ENCODE results near the gene ALOX5.

The ALOX5 gene

DNA sequence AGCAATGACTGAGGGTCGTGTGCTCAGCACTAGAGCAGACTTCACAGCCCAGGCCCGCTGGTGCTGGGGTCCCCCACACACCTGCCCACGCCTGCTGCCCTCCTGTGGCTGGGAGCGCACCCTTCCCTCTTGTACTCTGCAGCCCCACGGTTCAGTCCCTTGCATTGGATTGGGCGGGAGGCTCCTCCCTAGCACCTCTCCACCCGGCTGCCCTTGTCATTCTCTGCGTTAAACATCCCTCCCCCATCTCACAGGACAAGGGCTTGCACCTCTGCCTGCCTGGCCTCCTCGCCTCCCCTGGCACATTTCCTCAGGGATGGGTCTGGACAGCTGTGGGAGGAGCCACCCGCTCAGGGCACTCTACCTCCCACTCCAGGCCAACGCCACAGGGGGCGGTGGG is 68.6 kb downstream of the ALOX5 start:
- Mint-ChIP-seq H3K4me3 (no peak overlapping the region), H3K4me1 (peaks cover 11% of the 10 kb centered on the region), H3K27me3 (no peaks in the 10 kb centered on the region), H3K27ac (no peak overlapping the region), H3K36me3 (peaks cover 25% of the 10 kb centered on the region), H3K9me3 (no peaks in the 10 kb centered on the region)
- peak; percentile 12 for ATAC-seq (ENCODE audit: low read depth)
- no peak for DNase-seq (ENCODE audit: low spot score in 2 of 2)

DNA sequence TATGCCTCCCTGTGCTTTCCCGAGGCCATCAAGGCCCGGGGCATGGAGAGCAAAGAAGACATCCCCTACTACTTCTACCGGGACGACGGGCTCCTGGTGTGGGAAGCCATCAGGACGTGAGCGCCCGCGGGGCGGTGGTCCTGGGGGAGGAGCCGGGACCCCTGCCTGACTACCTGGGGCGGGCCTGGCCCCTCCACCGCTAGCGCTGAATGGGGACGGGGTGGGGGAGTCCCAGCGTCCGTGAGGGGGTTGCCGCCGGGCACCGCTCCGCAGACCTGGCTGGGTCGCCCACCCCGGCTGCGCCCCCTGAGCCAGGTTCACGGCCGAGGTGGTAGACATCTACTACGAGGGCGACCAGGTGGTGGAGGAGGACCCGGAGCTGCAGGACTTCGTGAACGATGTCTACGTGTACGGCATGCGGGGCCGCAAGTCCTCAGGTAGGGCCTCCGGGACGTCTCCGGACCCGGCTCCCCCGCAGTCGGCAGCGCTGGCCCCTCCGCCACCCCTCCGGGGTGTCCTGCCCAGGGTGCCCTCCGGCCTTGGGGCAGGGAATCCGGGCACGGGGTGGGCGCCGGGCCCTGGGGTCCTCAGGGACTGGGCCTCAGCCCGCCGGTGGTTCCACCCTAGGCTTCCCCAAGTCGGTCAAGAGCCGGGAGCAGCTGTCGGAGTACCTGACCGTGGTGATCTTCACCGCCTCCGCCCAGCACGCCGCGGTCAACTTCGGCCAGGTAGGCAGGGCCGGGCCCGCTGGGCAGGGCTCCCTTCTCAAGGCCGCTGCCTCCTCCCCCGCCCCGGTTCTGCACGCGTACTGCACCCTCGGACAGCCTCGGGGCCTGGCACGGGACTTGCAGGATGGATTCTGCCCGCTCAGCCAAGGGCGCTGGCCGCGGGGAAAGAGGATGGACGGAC is 69.3 kb downstream of the ALOX5 start:
- H3K36me3 Mint-ChIP-seq = peaks cover 22% of the 10 kb centered on the region
- no peak for ATAC-seq (ENCODE audit: low read depth)

DNA sequence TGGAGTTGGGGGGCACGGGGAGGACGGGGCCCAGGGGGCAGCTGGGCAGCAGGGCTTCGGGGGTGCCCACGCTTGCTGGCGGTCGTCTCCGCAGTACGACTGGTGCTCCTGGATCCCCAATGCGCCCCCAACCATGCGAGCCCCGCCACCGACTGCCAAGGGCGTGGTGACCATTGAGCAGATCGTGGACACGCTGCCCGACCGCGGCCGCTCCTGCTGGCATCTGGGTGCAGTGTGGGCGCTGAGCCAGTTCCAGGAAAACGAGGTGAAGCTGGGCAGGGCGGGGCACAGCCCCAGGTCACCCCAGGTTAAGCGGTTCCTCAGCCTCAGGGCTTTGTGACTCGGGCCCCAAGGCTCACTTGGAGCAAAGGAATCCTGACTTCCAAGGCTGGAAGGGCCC is 70.0 kb downstream of the ALOX5 start:
- ATAC-seq (ENCODE audit: low read depth) (no peak), DNase-seq (ENCODE audit: low spot score in 2 of 2) (no peak)
- Mint-ChIP-seq H3K4me3 (no peak overlapping the region), H3K4me1 (peaks cover 10% of the 10 kb centered on the region), H3K9me3 (no peaks in the 10 kb centered on the region), H3K27me3 (no peaks in the 10 kb centered on the region), H3K27ac (no peak overlapping the region), H3K36me3 (peaks cover 20% of the 10 kb centered on the region)

More for the DNA sequence above, 69.3 kb downstream of the ALOX5 start:
- H3K27me3 Mint-ChIP-seq = no peaks in the 10 kb centered on the region
- no peak overlapping the region for H3K27ac Mint-ChIP-seq
- H3K4me1 Mint-ChIP-seq = peaks cover 10% of the 10 kb centered on the region
- no peak for DNase-seq (ENCODE audit: low spot score in 2 of 2)
- no peak overlapping the region for H3K4me3 Mint-ChIP-seq
- no peaks in the 10 kb centered on the region for H3K9me3 Mint-ChIP-seq

DNA sequence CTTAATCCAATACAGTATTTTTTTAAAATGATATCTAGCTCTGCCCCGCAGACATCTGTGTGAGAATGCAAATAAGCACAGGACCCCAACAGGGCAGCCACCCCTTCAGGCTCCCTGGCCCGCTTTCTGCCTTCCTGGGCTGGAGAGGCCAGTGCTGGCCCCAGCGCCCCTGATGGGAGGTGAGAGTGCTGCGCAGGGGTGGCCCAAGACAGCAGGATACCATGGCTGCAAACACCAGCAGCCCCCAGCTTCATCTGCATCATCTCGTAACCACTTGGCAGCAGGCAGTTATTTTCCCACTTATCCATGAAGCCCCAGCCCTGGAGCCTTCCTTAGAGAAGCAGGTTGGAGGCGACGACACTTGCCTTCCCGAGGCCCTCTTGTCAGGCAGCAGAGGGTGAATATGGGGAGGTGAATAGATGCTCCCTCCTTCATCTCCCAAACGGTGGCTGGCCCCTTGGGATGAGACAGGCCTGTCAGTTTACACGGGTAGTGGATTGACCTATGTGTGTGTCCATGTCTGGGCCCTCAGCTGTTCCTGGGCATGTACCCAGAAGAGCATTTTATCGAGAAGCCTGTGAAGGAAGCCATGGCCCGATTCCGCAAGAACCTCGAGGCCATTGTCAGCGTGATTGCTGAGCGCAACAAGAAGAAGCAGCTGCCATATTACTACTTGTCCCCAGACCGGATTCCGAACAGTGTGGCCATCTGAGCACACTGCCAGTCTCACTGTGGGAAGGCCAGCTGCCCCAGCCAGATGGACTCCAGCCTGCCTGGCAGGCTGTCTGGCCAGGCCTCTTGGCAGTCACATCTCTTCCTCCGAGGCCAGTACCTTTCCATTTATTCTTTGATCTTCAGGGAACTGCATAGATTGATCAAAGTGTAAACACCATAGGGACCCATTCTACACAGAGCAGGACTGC is 71.2 kb downstream of the ALOX5 start:
- Mint-ChIP-seq H3K4me1 (peaks cover 10% of the 10 kb centered on the region), H3K27ac (peak overlapping the region; percentile 13), H3K27me3 (no peaks in the 10 kb centered on the region), H3K4me3 (no peak overlapping the region), H3K36me3 (peaks cover 15% of the 10 kb centered on the region), H3K9me3 (no peaks in the 10 kb centered on the region)
- DNase-seq (ENCODE audit: low spot score in 2 of 2) = no peak
- ATAC-seq (ENCODE audit: low read depth) = no peak

DNA sequence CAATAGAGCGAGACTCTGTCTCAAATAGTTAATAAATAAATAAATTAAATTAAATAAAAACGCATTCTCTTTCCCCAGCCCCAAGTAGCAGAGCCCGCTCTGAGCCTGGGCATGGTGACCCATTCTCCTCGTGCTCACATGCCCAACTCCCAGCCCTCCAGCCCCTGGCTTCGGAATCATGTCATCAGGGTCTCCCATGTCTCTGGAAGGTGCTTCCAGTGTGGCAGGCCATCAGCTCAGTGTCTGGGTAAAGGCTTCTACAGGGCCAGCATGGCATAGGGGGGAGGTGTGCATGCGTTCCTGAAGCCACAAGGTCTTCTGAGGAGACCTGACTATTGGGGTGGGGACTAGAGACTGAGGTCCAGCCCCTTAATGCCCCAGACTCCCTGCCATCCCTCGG is 72.8 kb downstream of the ALOX5 start:
- H3K9me3 Mint-ChIP-seq = peaks cover 5% of the 10 kb centered on the region

DNA sequence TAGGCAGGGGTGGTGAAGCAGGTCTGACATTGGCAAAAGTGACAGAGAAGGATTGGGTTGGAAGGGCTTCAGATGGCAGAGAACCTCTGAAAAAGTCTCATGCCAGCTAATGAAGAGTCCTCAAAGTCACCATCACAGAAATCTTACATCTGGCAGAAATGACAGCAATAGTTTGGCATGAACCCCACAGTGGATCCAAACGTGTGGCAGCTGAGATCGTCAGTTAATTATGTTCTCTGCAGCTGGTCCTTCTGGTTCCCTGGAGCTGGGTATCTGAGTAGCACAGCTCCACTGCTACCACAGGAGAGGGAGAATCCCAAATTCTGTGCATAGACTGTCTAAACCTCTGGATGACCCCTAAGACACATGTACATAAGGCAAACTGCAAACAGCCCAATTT is 73.4 kb downstream of the ALOX5 start:
- DNase-seq (ENCODE audit: low spot score in 2 of 2) (no peak), ATAC-seq (ENCODE audit: low read depth) (no peak)
- peaks cover 5% of the 10 kb centered on the region for H3K9me3 Mint-ChIP-seq
- H3K36me3 Mint-ChIP-seq = peaks cover 22% of the 10 kb centered on the region
- no peak overlapping the region for H3K4me3 Mint-ChIP-seq
- H3K27ac Mint-ChIP-seq = peak overlapping the region; percentile 82
- peaks cover 14% of the 10 kb centered on the region for H3K4me1 Mint-ChIP-seq
- no peaks in the 10 kb centered on the region for H3K27me3 Mint-ChIP-seq

More for the DNA sequence above, 72.8 kb downstream of the ALOX5 start:
- Mint-ChIP-seq H3K4me3 (no peak overlapping the region), H3K27ac (peak overlapping the region; percentile 82), H3K27me3 (no peaks in the 10 kb centered on the region), H3K36me3 (peaks cover 22% of the 10 kb centered on the region), H3K4me1 (peaks cover 15% of the 10 kb centered on the region)
- ATAC-seq (ENCODE audit: low read depth) (no peak), DNase-seq (ENCODE audit: low spot score in 2 of 2) (no peak)

DNA sequence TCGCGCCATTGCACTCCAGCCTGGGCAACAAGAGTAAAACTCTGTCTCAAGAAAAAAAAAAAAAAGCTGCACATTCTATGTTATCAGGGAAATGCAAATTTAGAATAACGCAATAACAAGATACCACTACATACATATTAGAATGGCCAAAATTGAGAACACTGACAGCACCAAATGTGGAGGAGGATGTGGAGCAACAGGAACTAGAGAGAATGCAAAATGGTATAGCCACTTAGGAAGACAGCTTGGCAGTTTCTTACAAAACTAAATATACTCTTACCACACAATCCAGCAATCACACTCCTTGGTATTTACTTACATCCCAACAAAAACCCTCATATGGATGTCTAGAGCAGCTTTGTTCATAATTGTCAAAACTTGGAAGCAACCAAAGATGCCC is 76.8 kb downstream of the ALOX5 start:
- no peak for DNase-seq (ENCODE audit: low spot score in 2 of 2)
- no peak overlapping the region for H3K4me3 Mint-ChIP-seq

DNA sequence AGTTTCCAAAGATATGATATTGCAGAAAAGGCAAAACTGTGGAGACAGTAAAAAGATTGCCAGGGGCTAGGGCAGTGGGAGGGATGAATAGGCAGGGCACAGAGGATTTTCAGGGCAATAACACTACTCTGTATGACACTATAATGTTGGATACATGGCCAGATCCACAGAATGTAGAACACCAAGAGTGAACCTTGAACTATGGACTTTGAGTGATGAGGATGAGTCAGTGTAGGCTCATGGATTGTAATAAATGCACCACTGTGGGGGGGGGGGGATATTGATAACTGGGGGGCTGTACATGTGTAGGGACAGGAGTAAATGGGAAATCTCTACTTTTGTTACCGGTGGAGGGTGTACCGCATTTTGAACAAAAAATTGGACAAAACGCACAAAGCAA is 77.4 kb downstream of the ALOX5 start:
- no peak overlapping the region for H3K27ac Mint-ChIP-seq
- H3K36me3 Mint-ChIP-seq = peaks cover 21% of the 10 kb centered on the region
- H3K4me1 Mint-ChIP-seq = peaks cover 35% of the 10 kb centered on the region
- DNase-seq (ENCODE audit: low spot score in 2 of 2) (no peak), ATAC-seq (ENCODE audit: low read depth) (no peak)
- peaks cover 5% of the 10 kb centered on the region for H3K9me3 Mint-ChIP-seq
- no peak overlapping the region for H3K4me3 Mint-ChIP-seq
- H3K27me3 Mint-ChIP-seq = no peaks in the 10 kb centered on the region

More for the DNA sequence above, 76.8 kb downstream of the ALOX5 start:
- H3K27ac Mint-ChIP-seq = no peak overlapping the region
- peaks cover 35% of the 10 kb centered on the region for H3K4me1 Mint-ChIP-seq
- H3K36me3 Mint-ChIP-seq = peaks cover 21% of the 10 kb centered on the region
- ATAC-seq (ENCODE audit: low read depth) = no peak
- H3K9me3 Mint-ChIP-seq = peaks cover 5% of the 10 kb centered on the region
- no peaks in the 10 kb centered on the region for H3K27me3 Mint-ChIP-seq

DNA sequence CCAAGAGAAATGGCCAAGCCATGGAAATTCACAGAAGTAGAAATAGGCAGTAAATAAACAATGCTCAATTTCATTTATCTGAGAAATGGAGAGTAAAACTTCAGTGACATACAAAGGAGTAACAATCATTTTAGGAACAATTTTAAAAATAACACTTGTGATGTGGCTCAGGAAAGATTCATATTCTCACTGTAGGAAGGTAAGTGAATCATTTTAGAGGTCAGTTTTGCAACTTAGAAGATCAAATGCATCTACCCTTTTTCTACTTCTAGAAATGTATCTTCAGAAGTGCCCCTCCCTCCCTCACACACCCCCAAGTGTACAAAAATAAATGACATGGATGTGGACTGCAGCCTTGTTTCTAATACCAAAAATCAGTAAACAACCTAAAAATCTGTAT is 78.3 kb downstream of the ALOX5 start:
- Mint-ChIP-seq H3K36me3 (peaks cover 19% of the 10 kb centered on the region), H3K4me3 (no peak overlapping the region), H3K27ac (no peak overlapping the region), H3K27me3 (no peaks in the 10 kb centered on the region), H3K4me1 (peaks cover 33% of the 10 kb centered on the region), H3K9me3 (peaks cover 5% of the 10 kb centered on the region)
- no peak for ATAC-seq (ENCODE audit: low read depth)
- no peak for DNase-seq (ENCODE audit: low spot score in 2 of 2)

DNA sequence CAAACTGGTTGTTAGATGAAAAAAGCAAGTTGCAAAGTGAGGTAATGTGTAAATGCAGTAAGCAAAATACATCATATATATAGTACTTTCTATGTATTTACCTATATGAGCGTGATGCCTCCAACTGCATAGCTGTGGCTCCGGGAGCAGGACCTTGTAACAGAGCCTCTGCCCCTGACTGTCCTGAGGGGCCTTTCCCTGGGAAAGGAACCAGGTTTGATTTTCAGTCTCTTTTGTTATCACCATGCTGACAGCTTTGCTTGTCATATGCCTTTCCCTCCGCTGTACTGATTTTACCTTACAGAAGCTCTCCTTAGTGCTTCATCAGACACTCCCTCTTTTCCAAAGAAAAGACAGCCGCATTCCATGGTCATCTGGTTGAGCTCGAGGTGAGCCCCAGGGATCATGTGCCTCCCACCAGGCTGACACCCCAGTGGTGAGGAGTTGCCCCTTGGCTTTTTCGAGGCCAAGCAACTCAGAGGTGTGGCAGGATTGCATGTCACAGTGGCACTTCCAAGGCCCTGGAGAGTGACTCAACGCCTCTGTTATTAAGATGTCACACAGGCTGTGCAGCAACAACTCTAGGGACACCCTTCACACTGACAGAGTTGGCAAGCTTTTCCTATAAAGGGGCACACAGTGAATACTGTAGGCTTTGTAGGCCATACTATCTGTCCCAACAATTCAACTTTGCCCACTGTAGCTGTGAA is 78.9 kb downstream of the ALOX5 start:
- no peak overlapping the region for H3K4me3 Mint-ChIP-seq
- ATAC-seq (ENCODE audit: low read depth) (no peak), DNase-seq (ENCODE audit: low spot score in 2 of 2) (no peak)
- peaks cover 5% of the 10 kb centered on the region for H3K9me3 Mint-ChIP-seq
- peaks cover 25% of the 10 kb centered on the region for H3K36me3 Mint-ChIP-seq
- no peaks in the 10 kb centered on the region for H3K27me3 Mint-ChIP-seq
- H3K27ac Mint-ChIP-seq = peak overlapping the region; percentile 68
- peaks cover 33% of the 10 kb centered on the region for H3K4me1 Mint-ChIP-seq

DNA sequence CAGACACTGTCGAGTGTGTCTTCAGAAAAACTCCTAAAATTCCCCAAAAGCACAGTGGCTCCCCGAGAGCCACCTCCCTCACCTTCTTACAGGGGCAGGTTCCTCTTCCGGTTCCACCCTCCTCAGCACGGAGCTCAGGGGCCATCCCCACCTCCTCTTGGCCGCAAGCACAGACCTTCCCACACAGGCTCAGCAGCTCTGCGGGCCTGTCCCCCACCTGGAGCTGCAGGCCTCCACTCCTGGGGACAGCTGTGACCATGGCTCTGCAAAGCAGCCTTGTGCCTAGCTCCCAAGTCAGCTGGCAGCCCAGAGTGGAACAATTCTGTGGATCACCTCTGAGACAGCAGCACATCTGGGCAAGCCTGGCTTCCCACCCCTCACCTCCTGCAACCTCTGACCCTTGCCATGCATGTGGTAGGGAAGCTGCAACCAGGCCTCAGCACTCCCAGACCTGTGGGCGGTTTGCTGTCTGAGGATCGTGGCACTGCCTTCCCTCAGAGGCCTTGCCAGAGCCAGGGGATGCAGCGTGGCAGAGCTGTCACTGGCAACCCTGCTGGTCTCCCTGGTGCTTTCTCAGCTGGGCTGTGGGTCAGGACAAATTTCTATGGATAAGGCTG is 79.7 kb downstream of the ALOX5 start:
- peak; percentile 56 for ATAC-seq (ENCODE audit: low read depth)
- H3K36me3 Mint-ChIP-seq = peaks cover 31% of the 10 kb centered on the region
- no peak for DNase-seq (ENCODE audit: low spot score in 2 of 2)
- H3K27me3 Mint-ChIP-seq = no peaks in the 10 kb centered on the region
- peaks cover 5% of the 10 kb centered on the region for H3K9me3 Mint-ChIP-seq
- peaks cover 33% of the 10 kb centered on the region for H3K4me1 Mint-ChIP-seq
- peak overlapping the region; percentile 68 for H3K27ac Mint-ChIP-seq
- H3K4me3 Mint-ChIP-seq = peak overlapping the region; percentile 56

DNA sequence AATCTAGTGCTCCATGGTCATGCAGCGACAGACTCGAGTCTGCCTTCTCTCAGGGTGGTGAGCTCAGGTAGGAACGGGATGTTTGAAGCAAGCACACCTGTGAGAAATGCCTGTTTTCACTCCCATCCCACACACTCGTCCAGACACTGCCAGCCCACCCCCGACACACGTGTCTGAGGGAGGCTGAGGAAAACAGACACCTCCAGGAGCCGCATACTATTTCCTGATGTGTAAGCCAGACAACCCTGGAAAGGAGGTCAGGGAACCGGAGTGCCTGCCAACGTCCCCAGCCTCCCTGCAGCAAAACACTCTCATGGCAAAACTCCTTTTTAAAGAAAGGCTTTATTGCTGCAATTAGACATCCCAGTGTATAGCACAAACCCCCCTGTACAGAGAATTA is 80.2 kb downstream of the ALOX5 start:
- DNase-seq (ENCODE audit: low spot score in 2 of 2) = no peak
- ATAC-seq (ENCODE audit: low read depth) = no peak
- peaks cover 5% of the 10 kb centered on the region for H3K9me3 Mint-ChIP-seq
- peak overlapping the region; percentile 56 for H3K4me3 Mint-ChIP-seq
- peaks cover 37% of the 10 kb centered on the region for H3K4me1 Mint-ChIP-seq
- peak overlapping the region; percentile 68 for H3K27ac Mint-ChIP-seq
- no peaks in the 10 kb centered on the region for H3K27me3 Mint-ChIP-seq
- peaks cover 37% of the 10 kb centered on the region for H3K36me3 Mint-ChIP-seq

DNA sequence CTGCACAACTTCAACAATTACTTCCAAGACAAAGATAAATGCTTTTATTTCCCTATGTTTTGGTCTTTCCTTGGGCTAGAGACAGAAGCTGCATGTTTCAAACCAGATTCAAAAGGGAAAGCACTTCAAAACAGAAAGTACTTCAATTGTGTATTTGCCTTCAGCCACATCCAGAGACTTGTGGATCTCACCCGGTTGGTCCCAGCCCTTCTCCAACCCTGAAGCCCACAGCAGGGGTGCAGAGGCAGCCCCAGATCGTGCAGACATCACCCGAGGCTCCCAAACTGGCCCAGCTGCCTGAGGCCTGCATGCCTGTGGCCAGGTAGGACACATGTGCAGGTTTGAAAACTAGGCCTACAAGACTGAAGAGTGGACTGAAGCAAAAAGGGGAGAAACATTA is 80.8 kb downstream of the ALOX5 start:
- Mint-ChIP-seq H3K9me3 (peaks cover 5% of the 10 kb centered on the region), H3K4me1 (peaks cover 40% of the 10 kb centered on the region), H3K27me3 (no peaks in the 10 kb centered on the region), H3K36me3 (peaks cover 39% of the 10 kb centered on the region), H3K4me3 (no peak overlapping the region), H3K27ac (peak overlapping the region; percentile 81)
- DNase-seq (ENCODE audit: low spot score in 2 of 2) = no peak
- no peak for ATAC-seq (ENCODE audit: low read depth)
